Measurements from ENCODE around the gene BRCA1.

DNA sequence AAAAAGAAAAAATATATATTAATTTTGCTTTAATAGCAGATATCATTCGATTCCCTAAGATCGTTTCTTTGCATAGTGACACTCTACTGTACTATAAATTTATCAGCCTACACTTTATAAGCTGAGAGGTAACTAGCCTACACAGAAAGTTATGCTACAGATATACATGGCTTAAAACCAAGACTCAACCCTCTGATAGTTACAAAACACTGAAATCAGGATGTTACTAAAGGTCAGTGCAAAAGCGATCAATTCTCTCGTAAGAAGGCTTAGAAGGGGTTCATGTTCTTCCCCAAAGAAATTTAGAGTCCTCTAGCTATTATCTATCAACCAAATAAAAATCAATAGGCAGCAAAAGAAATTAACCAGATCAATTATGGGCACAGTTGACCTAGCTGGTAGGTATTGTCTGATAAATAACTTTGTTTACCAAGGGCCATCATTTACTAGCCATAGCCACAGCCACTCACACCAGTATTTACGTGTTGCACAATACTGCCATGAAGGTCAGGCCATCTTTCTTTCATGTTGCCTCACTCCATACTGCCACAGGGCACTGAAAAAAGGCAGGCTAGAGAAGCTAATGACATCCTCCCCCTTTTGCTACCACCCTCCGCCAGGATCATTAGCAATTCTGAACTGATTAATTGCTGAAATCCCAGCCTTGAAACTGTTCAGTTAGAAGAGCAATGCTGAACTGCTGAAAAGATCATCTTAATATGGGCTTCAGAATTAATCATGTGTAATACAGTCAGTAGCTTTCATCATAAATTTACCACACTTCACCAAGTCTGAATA is 56.4 kb downstream of the BRCA1 start:
- TF ChIP-seq ZNF274 (IDR thresholded peaks at IDR 0.05; ENCODE audit: low read depth, low read length) (no peak), SUZ12 (IDR thresholded peaks at IDR 0.05; ENCODE audit: extremely low read depth, insufficient read depth, insufficient read length) (no peak), YY1 (IDR thresholded peaks at IDR 0.05; ENCODE audit: insufficient read depth, insufficient read length) (no peak)
